Osteoblast (primary cell): ENCODE data around the gene CTTN. TPM values are rescaled to one million over a fixed set of nuclear protein-coding genes. Genes with fewer than 3 reads are reported as not detected.

Experiments
- DNase-seq: peaks from one replicate; pipeline ENCODE4 v3.0.0; 2011; ENCODE audit warnings: low spot score, mixed read lengths; ENCODE audit not compliant: insufficient read length; ENCODE audit errors: missing footprints
- H2AFZ ChIP-seq: 2 replicates; pipeline ENCODE4 v1.6.0; 2011; ENCODE audit warnings: mild to moderate bottlenecking, low read length
- H3K27ac ChIP-seq: 2 replicates; pipeline ENCODE4 v1.5.1; 2011; ENCODE audit warnings: mild to moderate bottlenecking, low read depth, low read length, moderate library complexity
- H3K27me3 ChIP-seq: 2 replicates; pipeline ENCODE4 v1.6.0; 2012; ENCODE audit warnings: mild to moderate bottlenecking, control low read depth, inconsistent platforms, low read length, moderate library complexity; ENCODE audit not compliant: insufficient read depth
- H3K36me3 ChIP-seq: 2 replicates; pipeline ENCODE4 v1.5.1; 2011; ENCODE audit warnings: mild to moderate bottlenecking, low read length, control low read depth, moderate library complexity; ENCODE audit not compliant: insufficient read depth
- H3K4me1 ChIP-seq: 2 replicates; pipeline ENCODE4 v1.5.1; 2011; ENCODE audit warnings: mild to moderate bottlenecking, low read length, control low read depth, moderate library complexity; ENCODE audit not compliant: insufficient read depth
- H3K4me2 ChIP-seq: 2 replicates; pipeline ENCODE4 v1.6.0; 2011; ENCODE audit warnings: mild to moderate bottlenecking, low read length; ENCODE audit not compliant: insufficient read depth
- H3K4me3 ChIP-seq: fragments of 200-600 bp; sonication (generic); 3 replicates; pipeline ENCODE4 v1.5.1; 2012; ENCODE audit warnings: mild to moderate bottlenecking, low read length, inconsistent platforms; ENCODE audit not compliant: insufficient read depth
- H3K79me2 ChIP-seq: 2 replicates; pipeline ENCODE4 v1.6.0; 2012; ENCODE audit warnings: mild to moderate bottlenecking, low read length, control low read depth, inconsistent platforms; ENCODE audit not compliant: insufficient read depth
- H3K9me3 ChIP-seq: 2 replicates; pipeline ENCODE4 v1.5.1; 2011; ENCODE audit warnings: low read depth, low read length, control low read depth
- H4K20me1 ChIP-seq: 2 replicates; pipeline ENCODE4 v1.6.0; 2012; ENCODE audit warnings: mild to moderate bottlenecking, low read length, control low read depth; ENCODE audit not compliant: insufficient read depth
- total RNA-seq: library from RNA; depleted of rRNA; stranded (reverse); fragments of >200 nt; gene quantifications from 2 replicates; pipeline ENCODE4 v1.2.3, GENCODE V29; 2012
- TF ChIP-seq, protein P1 (sequence below): IDR thresholded peaks from 2 replicates; pipeline ENCODE4 v1.5.1; 2011; ENCODE audit warnings: mild to moderate bottlenecking, low read depth, low read length, moderate library complexity; ENCODE audit errors: extremely low read depth

The CTTN gene
- total RNA-seq, 1 donor = 429 TPM

DNA sequence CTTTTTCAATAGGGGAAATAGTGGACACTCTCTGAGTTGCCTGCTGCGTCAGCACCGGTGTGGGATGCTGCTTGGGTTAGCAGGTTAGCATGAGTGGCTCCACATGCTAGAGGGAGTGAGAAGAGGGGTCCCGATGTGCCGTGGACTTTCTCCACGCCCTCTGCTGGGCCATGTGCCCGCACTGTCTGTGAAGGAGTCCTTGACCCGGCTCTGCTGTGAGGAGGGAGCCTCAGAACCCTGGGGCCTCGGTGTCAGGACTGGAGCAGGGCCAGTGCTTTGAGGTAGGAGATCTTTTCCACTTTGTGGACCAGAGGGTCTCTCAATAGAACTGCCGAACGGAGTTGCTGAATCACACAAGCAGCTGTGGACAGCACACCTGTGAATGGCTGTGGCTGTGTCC, 14.8 kb downstream of the CTTN start:
- Histone ChIP-seq H3K27ac (no peak overlapping the region), H3K4me2 (no peak overlapping the region), H3K27me3 (no peaks in the 10 kb centered on the region), H2AFZ (no peak overlapping the region), H3K4me3 (no peak overlapping the region), H3K36me3 (peaks cover 90% of the 10 kb centered on the region), H3K4me1 (peaks cover 11% of the 10 kb centered on the region), H3K9me3 (no peaks in the 10 kb centered on the region), H4K20me1 (peaks cover 58% of the 10 kb centered on the region), H3K79me2 (peaks cover 57% of the 10 kb centered on the region)
- peak; percentile 41 for DNase-seq
- TF ChIP-seq, protein P1, sequence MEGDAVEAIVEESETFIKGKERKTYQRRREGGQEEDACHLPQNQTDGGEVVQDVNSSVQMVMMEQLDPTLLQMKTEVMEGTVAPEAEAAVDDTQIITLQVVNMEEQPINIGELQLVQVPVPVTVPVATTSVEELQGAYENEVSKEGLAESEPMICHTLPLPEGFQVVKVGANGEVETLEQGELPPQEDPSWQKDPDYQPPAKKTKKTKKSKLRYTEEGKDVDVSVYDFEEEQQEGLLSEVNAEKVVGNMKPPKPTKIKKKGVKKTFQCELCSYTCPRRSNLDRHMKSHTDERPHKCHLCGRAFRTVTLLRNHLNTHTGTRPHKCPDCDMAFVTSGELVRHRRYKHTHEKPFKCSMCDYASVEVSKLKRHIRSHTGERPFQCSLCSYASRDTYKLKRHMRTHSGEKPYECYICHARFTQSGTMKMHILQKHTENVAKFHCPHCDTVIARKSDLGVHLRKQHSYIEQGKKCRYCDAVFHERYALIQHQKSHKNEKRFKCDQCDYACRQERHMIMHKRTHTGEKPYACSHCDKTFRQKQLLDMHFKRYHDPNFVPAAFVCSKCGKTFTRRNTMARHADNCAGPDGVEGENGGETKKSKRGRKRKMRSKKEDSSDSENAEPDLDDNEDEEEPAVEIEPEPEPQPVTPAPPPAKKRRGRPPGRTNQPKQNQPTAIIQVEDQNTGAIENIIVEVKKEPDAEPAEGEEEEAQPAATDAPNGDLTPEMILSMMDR = no peak

DNA sequence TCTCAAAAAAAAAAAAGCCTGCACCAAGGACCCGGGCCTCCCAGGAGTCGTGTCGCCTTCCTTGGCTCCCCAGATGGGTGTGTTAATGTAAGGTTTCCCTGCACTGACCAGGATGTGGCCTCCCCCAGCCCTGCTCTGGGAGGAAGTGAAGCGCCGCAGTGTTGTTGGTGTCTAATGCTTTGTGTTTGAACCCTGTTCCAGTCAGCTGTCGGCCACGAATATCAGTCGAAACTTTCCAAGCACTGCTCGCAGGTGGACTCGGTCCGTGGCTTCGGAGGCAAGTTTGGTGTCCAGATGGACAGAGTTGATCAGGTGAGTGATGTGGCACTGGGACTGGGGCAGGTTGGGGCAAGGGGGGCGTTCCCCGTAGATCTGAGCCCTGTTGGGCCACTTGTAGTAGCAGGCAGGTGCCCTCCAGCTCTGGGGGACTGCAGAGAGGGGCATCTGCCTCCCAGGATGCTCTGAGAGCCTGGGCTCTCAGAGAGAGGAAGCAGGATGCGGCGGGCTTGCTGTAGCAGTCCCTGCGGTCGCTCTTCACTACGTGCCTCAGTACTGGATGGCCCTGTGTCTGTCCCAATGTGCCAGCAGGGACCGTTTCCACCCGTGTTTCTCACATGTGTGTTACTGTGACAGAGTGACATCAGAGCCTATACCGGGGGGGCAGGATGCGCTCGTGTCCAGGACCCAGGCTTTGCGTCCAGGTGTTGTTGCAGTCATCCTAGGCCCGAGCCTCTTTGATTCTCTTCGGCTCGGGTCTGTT, 16.2 kb downstream of the CTTN start:
- Histone ChIP-seq H3K27ac (peak overlapping the region; percentile 6), H3K27me3 (no peaks in the 10 kb centered on the region), H2AFZ (no peak overlapping the region), H3K36me3 (peaks cover 86% of the 10 kb centered on the region), H3K9me3 (no peaks in the 10 kb centered on the region), H3K4me1 (peaks cover 11% of the 10 kb centered on the region), H4K20me1 (peaks cover 55% of the 10 kb centered on the region), H3K79me2 (peaks cover 47% of the 10 kb centered on the region), H3K4me3 (no peak overlapping the region), H3K4me2 (no peak overlapping the region)
- TF ChIP-seq, protein P1 = no peak
- DNase-seq = peak; percentile 73

DNA sequence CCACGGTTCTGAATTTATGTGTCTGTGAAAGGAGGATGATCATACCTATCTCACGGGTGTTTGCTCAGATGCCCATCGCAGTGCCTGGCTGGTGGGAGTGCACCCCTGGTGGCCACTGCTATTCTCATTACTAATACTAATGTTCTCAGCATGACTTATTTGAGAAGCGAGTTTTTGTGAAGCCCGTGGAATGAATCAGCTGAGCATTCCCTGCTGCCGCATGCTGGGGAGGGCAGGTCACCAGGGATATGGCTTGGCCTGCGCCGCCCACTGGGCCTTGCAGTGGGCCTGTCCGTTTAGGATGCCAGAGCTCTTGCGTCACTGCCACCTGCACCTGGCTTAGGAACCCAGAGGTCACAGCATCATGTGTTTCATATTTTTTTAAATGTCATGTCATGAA, 16.9 kb downstream of the CTTN start:
- peak; percentile 97 for DNase-seq
- H2AFZ ChIP-seq = no peak overlapping the region
- H3K27me3 ChIP-seq = no peaks in the 10 kb centered on the region
- TF ChIP-seq, protein P1 = peak; percentile 75
- no peak overlapping the region for H3K4me2 ChIP-seq
- peak overlapping the region; percentile 55 for H3K27ac ChIP-seq
- no peaks in the 10 kb centered on the region for H3K9me3 ChIP-seq
- H4K20me1 ChIP-seq = peaks cover 56% of the 10 kb centered on the region
- H3K36me3 ChIP-seq = peaks cover 86% of the 10 kb centered on the region
- H3K79me2 ChIP-seq = peaks cover 43% of the 10 kb centered on the region
- H3K4me1 ChIP-seq = peaks cover 14% of the 10 kb centered on the region
- H3K4me3 ChIP-seq = no peak overlapping the region

DNA sequence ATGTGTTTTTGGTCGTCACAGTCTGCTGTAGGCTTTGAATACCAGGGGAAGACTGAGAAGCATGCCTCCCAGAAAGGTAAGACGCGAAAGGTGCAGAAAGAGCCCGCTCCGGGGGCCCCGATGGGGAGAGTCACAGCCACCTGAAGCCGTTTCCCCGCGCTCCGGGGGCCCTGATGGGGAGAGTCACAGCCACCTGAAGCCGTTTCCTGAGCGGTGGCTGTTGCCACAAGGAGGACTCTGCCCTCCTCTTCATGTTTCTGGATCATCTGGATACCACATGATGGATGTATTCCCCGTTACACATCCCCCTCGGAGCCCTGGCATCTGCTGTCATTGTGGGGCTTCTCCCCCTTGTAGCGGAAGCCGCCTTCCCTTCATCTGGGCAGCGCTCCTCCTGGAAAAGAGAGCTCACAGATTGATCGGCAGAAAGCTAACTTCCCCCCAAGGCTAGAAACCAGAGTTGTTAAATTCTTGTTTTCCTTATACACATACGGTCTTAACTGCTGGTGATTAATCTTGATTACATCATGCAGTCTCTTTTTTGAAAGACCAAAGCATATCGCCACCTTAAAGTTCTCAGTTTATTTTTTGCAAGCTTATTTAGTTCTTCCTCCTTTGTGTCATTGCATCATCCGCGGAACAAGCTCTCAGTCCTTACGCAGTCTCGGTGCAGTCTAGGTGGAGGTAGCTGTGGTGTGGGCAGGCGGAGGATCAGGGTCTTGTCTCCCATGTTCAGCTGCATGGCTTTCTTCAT, 17.5 kb downstream of the CTTN start:
- peak; percentile 57 for DNase-seq
- Histone ChIP-seq H3K9me3 (no peaks in the 10 kb centered on the region), H3K36me3 (peaks cover 85% of the 10 kb centered on the region), H3K4me3 (no peak overlapping the region), H3K27me3 (no peaks in the 10 kb centered on the region), H4K20me1 (peaks cover 59% of the 10 kb centered on the region), H3K4me2 (no peak overlapping the region), H3K4me1 (peaks cover 17% of the 10 kb centered on the region), H3K79me2 (peaks cover 46% of the 10 kb centered on the region), H3K27ac (peak overlapping the region; percentile 55), H2AFZ (no peak overlapping the region)
- TF ChIP-seq, protein P1 = no peak
